ENCODE results near the gene SNRK. TPM values are rescaled to one million over a fixed set of nuclear protein-coding genes. Genes with fewer than 3 reads are reported as not detected.

SNRK gene
- total RNA-seq, 1 experiment from 2014 or later = 11.8 TPM

- Mint-ChIP-seq H3K4me1 (peaks cover 28% of the 10 kb centered on the region), H3K4me3 (no peak overlapping the region), H3K27ac (no peak overlapping the region), H3K9me3 (no peaks in the 10 kb centered on the region), H3K27me3 (ENCODE audit: low read depth) (peaks cover 8% of the 10 kb centered on the region), H3K36me3 (peaks cover 4% of the 10 kb centered on the region)
- ATAC-seq (no peak), DNase-seq (ENCODE audit: low spot score) (no peak)
- ChIA-PET CTCF (interaction anchor here (0.7 kb wide), 1 partner anchor 48 kb away, joined by 3 read pairs; no protein-coding TSS in a partner anchor), POLR2A (no interaction called here)
- TF ChIP-seq ZNF232 (CRISPR knock-in tag; IDR thresholded peaks at IDR 0.05) (no peak), ZNF532 (CRISPR knock-in tag; IDR thresholded peaks at IDR 0.05; ENCODE audit: borderline replicate concordance) (no peak), KAT7 (CRISPR knock-in tag; IDR thresholded peaks at IDR 0.05; ENCODE audit: borderline replicate concordance) (no peak), TEAD4 (CRISPR knock-in tag; IDR thresholded peaks at IDR 0.05) (no peak), RORB (CRISPR knock-in tag; IDR thresholded peaks at IDR 0.05) (no peak), GRHL2 (CRISPR knock-in tag; IDR thresholded peaks at IDR 0.05; ENCODE audit: insufficient replicate concordance, severe bottlenecking) (no peak), SOX15 (CRISPR knock-in tag; IDR thresholded peaks at IDR 0.05) (no peak), NR3C1 (CRISPR knock-in tag; conservative IDR thresholded peaks at IDR 0.05; ENCODE audit: low read depth) (no peak), ZNF423 (CRISPR knock-in tag; IDR thresholded peaks at IDR 0.05) (no peak), ATF2 (CRISPR knock-in tag; IDR thresholded peaks at IDR 0.05; ENCODE audit: borderline replicate concordance, low read depth) (no peak), ATF3 (CRISPR knock-in tag; conservative IDR thresholded peaks at IDR 0.05) (no peak), NFATC4 (CRISPR knock-in tag; IDR thresholded peaks at IDR 0.05) (no peak), TCF7 (CRISPR knock-in tag; IDR thresholded peaks at IDR 0.05; ENCODE audit: low read depth) (no peak), ZNF512 (CRISPR knock-in tag; IDR thresholded peaks at IDR 0.05; ENCODE audit: borderline replicate concordance) (no peak)
Observed at GRCh38 chr3:43364494-43364893, 78.2 kb downstream of the SNRK start.

- ATAC-seq = no peak
- CTCF ChIA-PET = no interaction called here
Observed at GRCh38 chr3:43364926-43365325, 78.6 kb downstream of the SNRK start.

More at GRCh38 chr3:43364926-43365325, 78.6 kb downstream of the SNRK start:
- Mint-ChIP-seq H3K27ac (no peak overlapping the region), H3K4me1 (peaks cover 26% of the 10 kb centered on the region), H3K4me3 (no peak overlapping the region), H3K27me3 (ENCODE audit: low read depth) (peaks cover 8% of the 10 kb centered on the region), H3K9me3 (no peaks in the 10 kb centered on the region), H3K36me3 (peaks cover 4% of the 10 kb centered on the region)
- no peak for DNase-seq (ENCODE audit: low spot score)
- POLR2A ChIA-PET = no interaction called here
- TF ChIP-seq NFYB (CRISPR knock-in tag; conservative IDR thresholded peaks at IDR 0.05; ENCODE audit: low read depth) (peak; percentile 66), ATF3 (CRISPR knock-in tag; conservative IDR thresholded peaks at IDR 0.05) (no peak)

Data from WTC11 (cell line).